Fibroblast of lung (primary cell): ENCODE results near the gene WNT3.

Experiments used
- CTCF ChIP-seq, 2 donors: IDR thresholded peaks in 1 of 2; conservative IDR thresholded peaks in 1 of 2; 1 replicate in 1 of 2; 2 replicates in 1 of 2; pipeline ENCODE4 v1.5.1; 2011 to 2012; ENCODE audit warnings: low read length in 2 of 2, control low read depth in 1 of 2, inconsistent platforms in 1 of 2, low read depth in 1 of 2, mild to moderate bottlenecking in 1 of 2
- EZH2 ChIP-seq: IDR thresholded peaks from 2 replicates; pipeline ENCODE4 v1.5.1; 2012; ENCODE audit warnings: low read length, control low read depth, mild to moderate bottlenecking; ENCODE audit errors: missing control alignments

GRCh38 chr17:46796084-46796483, 22.4 kb downstream of the WNT3 start:
- no peak for TF ChIP-seq CTCF (conservative IDR thresholded peaks at IDR 0.05 in 1 of 2, IDR thresholded peaks at IDR 0.05 in 1 of 2; ENCODE audit: low read depth in 1 of 2, low read length in 2 of 2)
- TF ChIP-seq EZH2 = no peak
